WTC11 (cell line): ENCODE results near the gene PROSER2.

Source experiments
- ATF6 ChIP-seq: sonication (generic); formaldehyde crosslinking; IDR thresholded peaks from 2 replicates; pipeline ENCODE4 v1.8.1; 2023; ENCODE audit warnings: mild to moderate bottlenecking, missing genetic modification reagents
- IRF2 ChIP-seq: sonication (generic); formaldehyde crosslinking; IDR thresholded peaks from 2 replicates; pipeline ENCODE4 v1.8.0; 2022; ENCODE audit warnings: low read depth, missing genetic modification reagents, borderline replicate concordance
- TF ChIP-seq, protein P1 (sequence below): fragments of 200-600 bp; IDR thresholded peaks from 2 replicates; pipeline ENCODE4 v1.8.0; 2022; ENCODE audit warnings: antibody characterized with exemption
- TF ChIP-seq, protein P2 (sequence below): sonication (generic); formaldehyde crosslinking; IDR thresholded peaks from 2 replicates; pipeline ENCODE4 v1.8.1; 2023; ENCODE audit warnings: mild to moderate bottlenecking, missing genetic modification reagents, moderate library complexity

DNA sequence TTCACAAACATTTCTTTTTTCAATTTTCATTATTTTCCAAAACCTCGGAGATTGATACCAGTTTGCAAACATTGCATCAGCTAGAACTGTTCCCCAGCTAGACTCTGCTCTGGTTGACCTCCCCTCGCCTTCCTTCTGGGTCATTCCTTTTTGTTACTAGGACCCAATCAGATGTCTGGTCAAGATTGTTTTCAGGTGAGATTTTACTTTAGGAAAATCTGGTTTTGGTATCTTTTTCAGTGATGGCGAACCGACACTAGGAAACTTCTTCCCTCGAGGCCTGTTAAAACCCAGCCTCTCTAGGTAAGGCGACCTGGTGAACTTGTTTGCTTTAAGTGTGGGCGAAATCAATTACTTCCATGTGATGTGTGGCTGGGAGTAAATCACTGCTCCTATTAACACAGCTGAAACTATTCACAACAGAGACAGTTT, 8.4 kb downstream of the PROSER2 start:
- TF ChIP-seq, protein P1, sequence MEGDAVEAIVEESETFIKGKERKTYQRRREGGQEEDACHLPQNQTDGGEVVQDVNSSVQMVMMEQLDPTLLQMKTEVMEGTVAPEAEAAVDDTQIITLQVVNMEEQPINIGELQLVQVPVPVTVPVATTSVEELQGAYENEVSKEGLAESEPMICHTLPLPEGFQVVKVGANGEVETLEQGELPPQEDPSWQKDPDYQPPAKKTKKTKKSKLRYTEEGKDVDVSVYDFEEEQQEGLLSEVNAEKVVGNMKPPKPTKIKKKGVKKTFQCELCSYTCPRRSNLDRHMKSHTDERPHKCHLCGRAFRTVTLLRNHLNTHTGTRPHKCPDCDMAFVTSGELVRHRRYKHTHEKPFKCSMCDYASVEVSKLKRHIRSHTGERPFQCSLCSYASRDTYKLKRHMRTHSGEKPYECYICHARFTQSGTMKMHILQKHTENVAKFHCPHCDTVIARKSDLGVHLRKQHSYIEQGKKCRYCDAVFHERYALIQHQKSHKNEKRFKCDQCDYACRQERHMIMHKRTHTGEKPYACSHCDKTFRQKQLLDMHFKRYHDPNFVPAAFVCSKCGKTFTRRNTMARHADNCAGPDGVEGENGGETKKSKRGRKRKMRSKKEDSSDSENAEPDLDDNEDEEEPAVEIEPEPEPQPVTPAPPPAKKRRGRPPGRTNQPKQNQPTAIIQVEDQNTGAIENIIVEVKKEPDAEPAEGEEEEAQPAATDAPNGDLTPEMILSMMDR, result no peak
- TF ChIP-seq ATF6 (CRISPR knock-in tag) (no peak), IRF2 (CRISPR knock-in tag) (no peak)
- TF ChIP-seq, protein P2, sequence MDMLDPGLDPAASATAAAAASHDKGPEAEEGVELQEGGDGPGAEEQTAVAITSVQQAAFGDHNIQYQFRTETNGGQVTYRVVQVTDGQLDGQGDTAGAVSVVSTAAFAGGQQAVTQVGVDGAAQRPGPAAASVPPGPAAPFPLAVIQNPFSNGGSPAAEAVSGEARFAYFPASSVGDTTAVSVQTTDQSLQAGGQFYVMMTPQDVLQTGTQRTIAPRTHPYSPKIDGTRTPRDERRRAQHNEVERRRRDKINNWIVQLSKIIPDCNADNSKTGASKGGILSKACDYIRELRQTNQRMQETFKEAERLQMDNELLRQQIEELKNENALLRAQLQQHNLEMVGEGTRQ (CRISPR knock-in tag), result no peak
